Tibial artery (tissue), 4 donors: ENCODE measurements around the gene MAP3K7.
A peak's percentile ranks its signal among the peaks of the same experiment; 100 is the strongest.

Source experiments
- DNase-seq, 2 donors: peaks; one replicate each; pipeline ENCODE4 v3.0.0-alpha.2; 2019
- H3K27ac ChIP-seq, 2 donors: fragments of 200-600 bp; sonication (generic) in 1 of 2; 1 replicate in 1 of 2; 2 replicates in 1 of 2; pipeline ENCODE4 v1.5.1; 2018 to 2019; ENCODE audit warnings: mild to moderate bottlenecking in 1 of 2
- H3K27me3 ChIP-seq, 2 donors: fragments of 200-600 bp; sonication (generic) in 1 of 2; one replicate each; pipeline versions ENCODE4 v1.5.1 to v1.6.0; 2016 to 2019
- H3K36me3 ChIP-seq, 3 donors: fragments of 200-600 bp; sonication (generic) in 2 of 3; one replicate each; pipeline ENCODE4 v1.5.1; 2016 to 2019; ENCODE audit warnings: mild to moderate bottlenecking in 2 of 3
- H3K4me1 ChIP-seq, 4 donors: fragments of 200-600 bp; sonication (generic) in 2 of 4; 1 replicate in 3 of 4; 2 replicates in 1 of 4; pipeline ENCODE4 v1.5.1; 2016 to 2019
- H3K4me3 ChIP-seq, 2 donors: fragments of 200-600 bp; sonication (generic) in 1 of 2; 1 replicate in 1 of 2; 2 replicates in 1 of 2; pipeline ENCODE4 v1.5.1; 2018 to 2019; ENCODE audit warnings: mild to moderate bottlenecking in 2 of 2
- H3K9me3 ChIP-seq, 3 donors: fragments of 200-600 bp; sonication (generic) in 1 of 3; one replicate each; pipeline ENCODE4 v1.5.1; 2016 to 2019
- intact Hi-C: fragments of 100-400 bp; cut with DNase I; formaldehyde crosslinking; loops from one replicate; pipeline ENCODE4 v1.15.0; 2023; ENCODE audit warnings: low total_unique reads
- TF ChIP-seq, protein P1 (sequence below), 2 experiments: fragments of 200-600 bp in 1 of 2; fragments of 450-650 bp in 1 of 2; IDR thresholded peaks; one replicate each; pipeline ENCODE4 v1.5.1; 2017 to 2019; ENCODE audit warnings: antibody characterized with exemption in 2 of 2, mild to moderate bottlenecking in 1 of 2, moderate library complexity in 1 of 2

Gene MAP3K7

DNA sequence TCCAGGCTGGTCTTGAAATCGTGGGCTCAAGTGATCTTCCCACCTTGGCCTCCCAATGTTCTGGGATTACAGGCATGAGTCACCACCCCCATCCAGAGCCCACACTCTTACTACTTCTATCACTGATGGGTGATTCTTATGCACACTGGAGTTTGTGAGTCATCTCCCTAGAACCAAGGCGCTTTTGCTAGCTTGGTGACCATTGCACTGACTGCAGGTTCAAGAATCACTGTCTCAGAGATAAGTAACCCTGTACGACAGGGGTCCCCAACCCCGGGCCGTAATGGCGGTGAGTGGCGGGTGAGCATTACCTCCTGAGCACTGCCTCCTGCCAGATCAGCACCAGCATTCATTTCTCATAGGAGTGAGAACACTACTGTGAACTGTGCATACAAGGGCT, 118.8 kb downstream of the MAP3K7 start:
- H3K36me3 ChIP-seq, result no peaks in the 10 kb centered on the region
- TF ChIP-seq, protein P1, sequence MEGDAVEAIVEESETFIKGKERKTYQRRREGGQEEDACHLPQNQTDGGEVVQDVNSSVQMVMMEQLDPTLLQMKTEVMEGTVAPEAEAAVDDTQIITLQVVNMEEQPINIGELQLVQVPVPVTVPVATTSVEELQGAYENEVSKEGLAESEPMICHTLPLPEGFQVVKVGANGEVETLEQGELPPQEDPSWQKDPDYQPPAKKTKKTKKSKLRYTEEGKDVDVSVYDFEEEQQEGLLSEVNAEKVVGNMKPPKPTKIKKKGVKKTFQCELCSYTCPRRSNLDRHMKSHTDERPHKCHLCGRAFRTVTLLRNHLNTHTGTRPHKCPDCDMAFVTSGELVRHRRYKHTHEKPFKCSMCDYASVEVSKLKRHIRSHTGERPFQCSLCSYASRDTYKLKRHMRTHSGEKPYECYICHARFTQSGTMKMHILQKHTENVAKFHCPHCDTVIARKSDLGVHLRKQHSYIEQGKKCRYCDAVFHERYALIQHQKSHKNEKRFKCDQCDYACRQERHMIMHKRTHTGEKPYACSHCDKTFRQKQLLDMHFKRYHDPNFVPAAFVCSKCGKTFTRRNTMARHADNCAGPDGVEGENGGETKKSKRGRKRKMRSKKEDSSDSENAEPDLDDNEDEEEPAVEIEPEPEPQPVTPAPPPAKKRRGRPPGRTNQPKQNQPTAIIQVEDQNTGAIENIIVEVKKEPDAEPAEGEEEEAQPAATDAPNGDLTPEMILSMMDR (IDR thresholded peaks at IDR 0.05), result no peak
- no peak overlapping the region for H3K4me3 ChIP-seq
- no peaks in the 10 kb centered on the region for H3K9me3 ChIP-seq
- intact Hi-C loops, result no loop called here
- H3K27me3 ChIP-seq, result no peaks in the 10 kb centered on the region
- no peak overlapping the region for H3K27ac ChIP-seq
- no peaks in the 10 kb centered on the region for H3K4me1 ChIP-seq
- DNase-seq, result peak in 1 of 2 donors; percentile 28

DNA sequence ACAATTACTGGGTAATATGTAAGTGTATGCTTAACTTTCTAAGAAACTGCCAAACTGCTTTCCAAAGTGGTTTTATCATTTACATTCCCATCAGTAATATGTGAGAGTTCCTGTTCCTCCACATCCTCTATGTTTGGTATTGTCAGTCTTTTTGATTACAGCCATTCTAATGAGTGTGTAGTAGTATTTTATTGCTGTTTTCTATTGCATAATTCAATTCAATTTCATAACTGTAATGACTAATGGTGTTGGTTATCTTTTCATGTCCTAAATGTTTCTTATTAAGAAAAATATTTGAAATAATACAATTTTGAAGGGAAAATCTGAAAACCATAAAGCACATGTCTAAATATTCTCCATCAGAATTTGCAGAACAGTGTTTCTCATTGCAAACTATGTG, 119.3 kb downstream of the MAP3K7 start:
- intact Hi-C loops, result no loop called here
- no peaks in the 10 kb centered on the region for H3K4me1 ChIP-seq
- no peaks in the 10 kb centered on the region for H3K27me3 ChIP-seq
- no peak overlapping the region for H3K27ac ChIP-seq
- H3K4me3 ChIP-seq, result no peak overlapping the region
- TF ChIP-seq, protein P1 (IDR thresholded peaks at IDR 0.05), result no peak
- no peaks in the 10 kb centered on the region for H3K9me3 ChIP-seq
- DNase-seq, result no peak
- no peaks in the 10 kb centered on the region for H3K36me3 ChIP-seq

DNA sequence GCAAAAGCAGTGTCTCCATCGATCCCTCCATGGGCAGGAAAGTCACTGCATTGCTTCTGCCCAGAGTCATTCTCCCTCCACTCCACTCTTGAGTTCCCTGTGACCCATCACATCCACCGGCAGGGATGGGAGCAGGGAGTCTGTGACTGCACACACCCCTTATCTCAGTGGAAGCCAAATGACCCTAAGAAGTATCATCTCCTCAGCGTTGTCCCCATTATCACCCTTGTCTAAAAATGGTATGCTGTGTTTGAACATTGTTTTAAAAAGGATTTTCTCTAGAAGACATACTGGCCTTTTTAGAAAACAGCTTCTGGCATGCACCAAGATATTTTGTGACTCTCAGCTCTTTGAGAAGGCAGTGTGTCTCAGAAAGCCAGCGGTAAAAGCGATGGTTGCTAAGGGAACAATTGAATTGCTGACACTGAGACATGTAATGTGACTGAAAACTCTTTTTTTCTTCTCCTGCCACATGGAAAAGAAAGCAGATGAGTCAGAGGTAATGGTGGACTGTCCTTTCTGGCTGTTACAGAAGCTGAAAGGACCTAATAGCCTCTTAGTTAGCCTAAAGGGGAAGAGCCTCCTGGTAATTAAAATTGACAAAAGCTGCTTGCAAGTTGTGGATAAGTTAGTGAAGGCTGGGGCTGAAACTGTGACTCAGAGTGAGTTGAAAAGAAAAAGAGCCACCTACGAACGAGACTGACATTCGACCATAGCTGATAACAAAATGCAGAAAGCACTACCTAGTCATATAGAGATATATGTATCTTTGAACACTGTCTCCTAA, 120.5 kb downstream of the MAP3K7 start:
- intact Hi-C loops, result no loop called here
- TF ChIP-seq, protein P1 (IDR thresholded peaks at IDR 0.05), result no peak
- H3K27ac ChIP-seq, result no peak overlapping the region
- DNase-seq, result no peak
- H3K4me1 ChIP-seq, result no peaks in the 10 kb centered on the region
- no peaks in the 10 kb centered on the region for H3K36me3 ChIP-seq
- no peaks in the 10 kb centered on the region for H3K27me3 ChIP-seq
- H3K4me3 ChIP-seq, result no peak overlapping the region
- no peaks in the 10 kb centered on the region for H3K9me3 ChIP-seq

DNA sequence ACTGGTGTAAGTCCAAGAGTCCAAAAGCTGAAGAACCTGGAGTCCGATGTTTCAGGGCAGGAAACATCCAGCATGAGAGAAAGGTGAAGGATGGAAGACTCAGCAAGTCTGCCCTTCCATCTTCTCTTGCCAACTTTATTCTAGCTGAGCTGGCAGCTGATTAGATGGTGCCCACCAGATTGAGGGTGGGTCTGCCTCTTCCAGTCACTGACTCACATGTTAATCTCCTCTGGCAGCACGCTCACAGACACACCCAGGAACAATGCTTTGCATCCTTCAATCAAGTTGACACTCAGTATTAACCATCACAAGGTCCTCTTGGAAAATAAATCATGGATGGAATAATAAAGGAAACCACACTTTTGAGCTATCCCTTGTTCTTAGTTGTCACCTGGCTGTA, 121.2 kb downstream of the MAP3K7 start:
- TF ChIP-seq, protein P1 (IDR thresholded peaks at IDR 0.05), result no peak
- no peaks in the 10 kb centered on the region for H3K4me1 ChIP-seq
- H3K27ac ChIP-seq, result no peak overlapping the region
- DNase-seq, result no peak
- H3K4me3 ChIP-seq, result no peak overlapping the region
- H3K36me3 ChIP-seq, result no peaks in the 10 kb centered on the region
- no peaks in the 10 kb centered on the region for H3K27me3 ChIP-seq
- no peaks in the 10 kb centered on the region for H3K9me3 ChIP-seq
- intact Hi-C loops, result no loop called here

DNA sequence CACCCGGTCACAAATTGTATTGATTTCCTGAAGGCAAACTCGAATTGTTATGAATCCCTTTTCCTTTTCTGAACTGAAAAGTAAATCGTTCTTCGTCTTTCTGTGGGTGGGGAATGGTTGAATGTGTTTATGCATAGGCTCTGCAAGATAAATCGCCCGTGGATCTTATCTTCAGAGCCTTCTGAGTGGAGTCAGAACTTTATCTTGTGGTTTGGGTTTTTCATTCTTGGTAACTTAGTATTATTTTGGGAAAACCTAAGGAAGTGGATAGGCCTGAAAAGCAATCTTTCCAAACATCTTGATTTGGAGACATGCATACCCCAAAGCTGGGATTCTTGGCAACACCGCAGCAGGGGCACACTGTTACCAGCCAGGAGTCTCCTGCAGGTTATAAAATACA, 122.4 kb downstream of the MAP3K7 start:
- no peaks in the 10 kb centered on the region for H3K9me3 ChIP-seq
- H3K4me3 ChIP-seq, result no peak overlapping the region
- no peaks in the 10 kb centered on the region for H3K4me1 ChIP-seq
- H3K36me3 ChIP-seq, result no peaks in the 10 kb centered on the region
- DNase-seq, result no peak
- intact Hi-C loops, result no loop called here
- no peaks in the 10 kb centered on the region for H3K27me3 ChIP-seq
- TF ChIP-seq, protein P1 (IDR thresholded peaks at IDR 0.05), result no peak
- H3K27ac ChIP-seq, result no peak overlapping the region
